Neural cell (in vitro differentiated cells): ENCODE data around the gene CDHR4.

ENCODE experiments used
- CTCF ChIP-seq: fragments of 450-650 bp; IDR thresholded peaks from 2 replicates; pipeline ENCODE4 v1.5.1; 2014; ENCODE audit warnings: antibody characterized with exemption, mild to moderate bottlenecking, moderate library complexity; ENCODE audit not compliant: poor library complexity, severe bottlenecking
- EP300 ChIP-seq: fragments of 450-650 bp; conservative IDR thresholded peaks from 2 replicates; pipeline ENCODE4 v1.6.1; 2014; ENCODE audit warnings: antibody characterized with exemption, mild to moderate bottlenecking, moderate library complexity; ENCODE audit not compliant: poor library complexity, severe bottlenecking
- EZH2 ChIP-seq: fragments of 200-600, 300-800 bp; shearing (Covaris generic), sonication (generic); IDR thresholded peaks from 2 replicates; pipeline ENCODE4 v1.6.1; 2014; ENCODE audit warnings: antibody characterized with exemption, low read length, borderline replicate concordance, mild to moderate bottlenecking; ENCODE audit not compliant: insufficient read depth, poor library complexity, severe bottlenecking
- POLR2AphosphoS5 ChIP-seq: IDR thresholded peaks from 2 replicates; pipeline ENCODE4 v1.6.1; 2012
- SMC3 ChIP-seq: fragments of 450-650 bp; conservative IDR thresholded peaks from 2 replicates; pipeline ENCODE4 v1.6.1; 2014; ENCODE audit warnings: antibody characterized with exemption, mild to moderate bottlenecking, moderate library complexity; ENCODE audit not compliant: poor library complexity
- TAF1 ChIP-seq: IDR thresholded peaks from 2 replicates; pipeline ENCODE4 v1.6.1; 2012; ENCODE audit warnings: low read depth
- TF ChIP-seq, protein P1 (sequence below): IDR thresholded peaks from 2 replicates; pipeline ENCODE4 v1.6.1; 2012; ENCODE audit warnings: borderline replicate concordance

GRCh38 chr3:49790626-49791411, 8.9 kb downstream of the CDHR4 start:
- TF ChIP-seq CTCF (no peak), SMC3 (no peak), EZH2 (no peak), TAF1 (no peak), POLR2AphosphoS5 (no peak), EP300 (no peak)
- TF ChIP-seq, protein P1, sequence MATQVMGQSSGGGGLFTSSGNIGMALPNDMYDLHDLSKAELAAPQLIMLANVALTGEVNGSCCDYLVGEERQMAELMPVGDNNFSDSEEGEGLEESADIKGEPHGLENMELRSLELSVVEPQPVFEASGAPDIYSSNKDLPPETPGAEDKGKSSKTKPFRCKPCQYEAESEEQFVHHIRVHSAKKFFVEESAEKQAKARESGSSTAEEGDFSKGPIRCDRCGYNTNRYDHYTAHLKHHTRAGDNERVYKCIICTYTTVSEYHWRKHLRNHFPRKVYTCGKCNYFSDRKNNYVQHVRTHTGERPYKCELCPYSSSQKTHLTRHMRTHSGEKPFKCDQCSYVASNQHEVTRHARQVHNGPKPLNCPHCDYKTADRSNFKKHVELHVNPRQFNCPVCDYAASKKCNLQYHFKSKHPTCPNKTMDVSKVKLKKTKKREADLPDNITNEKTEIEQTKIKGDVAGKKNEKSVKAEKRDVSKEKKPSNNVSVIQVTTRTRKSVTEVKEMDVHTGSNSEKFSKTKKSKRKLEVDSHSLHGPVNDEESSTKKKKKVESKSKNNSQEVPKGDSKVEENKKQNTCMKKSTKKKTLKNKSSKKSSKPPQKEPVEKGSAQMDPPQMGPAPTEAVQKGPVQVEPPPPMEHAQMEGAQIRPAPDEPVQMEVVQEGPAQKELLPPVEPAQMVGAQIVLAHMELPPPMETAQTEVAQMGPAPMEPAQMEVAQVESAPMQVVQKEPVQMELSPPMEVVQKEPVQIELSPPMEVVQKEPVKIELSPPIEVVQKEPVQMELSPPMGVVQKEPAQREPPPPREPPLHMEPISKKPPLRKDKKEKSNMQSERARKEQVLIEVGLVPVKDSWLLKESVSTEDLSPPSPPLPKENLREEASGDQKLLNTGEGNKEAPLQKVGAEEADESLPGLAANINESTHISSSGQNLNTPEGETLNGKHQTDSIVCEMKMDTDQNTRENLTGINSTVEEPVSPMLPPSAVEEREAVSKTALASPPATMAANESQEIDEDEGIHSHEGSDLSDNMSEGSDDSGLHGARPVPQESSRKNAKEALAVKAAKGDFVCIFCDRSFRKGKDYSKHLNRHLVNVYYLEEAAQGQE, result no peak
